ENCODE measurements around the gene KLHL29. TPM values are rescaled to one million over a fixed set of nuclear protein-coding genes. Genes with fewer than 3 reads are reported as not detected.
"Not testable (repeated sequence)": the region's sequence is repeated elsewhere in the genome, so short reads cannot be mapped to it uniquely, and the experiment has no call there.

Gene KLHL29
- total RNA-seq, 2 donors from 2014 or later: 2.0 to 2.9 TPM

GRCh38 chr2:23387845-23388244, 2.9 kb downstream of the KLHL29 start:
- intact Hi-C loops (cut with DNase I): loop anchor here (10.0 kb wide), 1 partner anchor 177 kb away; no protein-coding TSS in a partner anchor
- no peak overlapping the region for H3K27ac ChIP-seq

GRCh38 chr2:23388294-23388693, 3.3 kb downstream of the KLHL29 start:
- Histone ChIP-seq H3K27me3 (peaks cover 12% of the 10 kb centered on the region), H3K4me3 (no peak overlapping the region), H3K9ac (ENCODE audit: low read depth in 2 of 2, low read length in 2 of 2) (no peak overlapping the region), H3K36me3 (no peaks in the 10 kb centered on the region), H3K9me3 (no peaks in the 10 kb centered on the region), H3K4me1 (no peaks in the 10 kb centered on the region), H3K27ac (no peak overlapping the region)
- no peak for TF ChIP-seq CTCF (IDR thresholded peaks at IDR 0.05)
- intact Hi-C loops (cut with DNase I): loop anchor here (10.0 kb wide), 1 partner anchor 177 kb away; no protein-coding TSS in a partner anchor
- no peak for DNase-seq

More at GRCh38 chr2:23387845-23388244, 2.9 kb downstream of the KLHL29 start:
- Histone ChIP-seq H3K27me3 (peaks cover 12% of the 10 kb centered on the region), H3K4me3 (no peak overlapping the region), H3K9ac (ENCODE audit: low read depth in 2 of 2, low read length in 2 of 2) (no peak overlapping the region), H3K4me1 (no peaks in the 10 kb centered on the region), H3K9me3 (no peaks in the 10 kb centered on the region), H3K36me3 (no peaks in the 10 kb centered on the region)
- no peak for TF ChIP-seq CTCF (IDR thresholded peaks at IDR 0.05)
- DNase-seq: no peak

GRCh38 chr2:23388756-23389514, 4.0 kb downstream of the KLHL29 start:
- DNase-seq: no peak
- peaks cover 12% of the 10 kb centered on the region for H3K27me3 ChIP-seq
- H3K9ac ChIP-seq (ENCODE audit: low read depth in 2 of 2, low read length in 2 of 2): no peak overlapping the region
- no peaks in the 10 kb centered on the region for H3K36me3 ChIP-seq
- no peak overlapping the region for H3K27ac ChIP-seq
- H3K4me3 ChIP-seq: no peak overlapping the region
- H3K4me1 ChIP-seq: no peaks in the 10 kb centered on the region
- no peak for TF ChIP-seq CTCF (IDR thresholded peaks at IDR 0.05)
- intact Hi-C loops (cut with DNase I): loop anchor here (10.0 kb wide), 1 partner anchor 176 kb away; no protein-coding TSS in a partner anchor
- no peaks in the 10 kb centered on the region for H3K9me3 ChIP-seq

GRCh38 chr2:23390152-23390551, 5.2 kb downstream of the KLHL29 start:
- Histone ChIP-seq H3K27me3 (peaks cover 12% of the 10 kb centered on the region), H3K4me3 (no peak overlapping the region), H3K4me1 (no peaks in the 10 kb centered on the region), H3K36me3 (no peaks in the 10 kb centered on the region), H3K27ac (no peak overlapping the region), H3K9me3 (no peaks in the 10 kb centered on the region), H3K9ac (ENCODE audit: low read depth in 2 of 2, low read length in 2 of 2) (no peak overlapping the region)
- no peak for TF ChIP-seq CTCF (IDR thresholded peaks at IDR 0.05)
- intact Hi-C loops (cut with DNase I): no loop called here
- no peak for DNase-seq

GRCh38 chr2:23391237-23391736, 6.3 kb downstream of the KLHL29 start:
- DNase-seq; intact Hi-C loops (cut with DNase I); H3K4me1 ChIP-seq; H3K9ac ChIP-seq (ENCODE audit: low read depth in 2 of 2, low read length in 2 of 2); H3K4me3 ChIP-seq; H3K27ac ChIP-seq; H3K36me3 ChIP-seq; H3K9me3 ChIP-seq: not testable (repeated sequence)
- H3K27me3 ChIP-seq: peaks cover 11% of the 10 kb centered on the region

GRCh38 chr2:23393722-23394121, 8.7 kb downstream of the KLHL29 start:
- H3K9me3 ChIP-seq: no peaks in the 10 kb centered on the region
- intact Hi-C loops (cut with DNase I): no loop called here
- no peak overlapping the region for H3K4me3 ChIP-seq
- no peak overlapping the region for H3K9ac ChIP-seq (ENCODE audit: low read depth in 2 of 2, low read length in 2 of 2)
- H3K4me1 ChIP-seq: no peaks in the 10 kb centered on the region
- no peaks in the 10 kb centered on the region for H3K36me3 ChIP-seq
- TF ChIP-seq CTCF (IDR thresholded peaks at IDR 0.05): no peak
- no peak for DNase-seq
- no peaks in the 10 kb centered on the region for H3K27me3 ChIP-seq
- no peak overlapping the region for H3K27ac ChIP-seq

Measured in colonic mucosa (tissue), 4 donors.